HUES48 (cell line): Measurements from ENCODE around the gene ITGB6.

Experiments
- H3K27ac ChIP-seq: one replicate; pipeline ENCODE4 v1.7.0; 2013; ENCODE audit warnings: low read depth, low read length, inconsistent platforms
- H3K27me3 ChIP-seq: 2 replicates; pipeline ENCODE4 v1.6.1; 2013; ENCODE audit warnings: mild to moderate bottlenecking, low read length; ENCODE audit not compliant: control insufficient read depth, insufficient read depth
- H3K36me3 ChIP-seq: 2 replicates; pipeline ENCODE4 v1.6.1; 2013; ENCODE audit warnings: low read length; ENCODE audit not compliant: control insufficient read depth, insufficient read depth
- H3K4me1 ChIP-seq: 2 replicates; pipeline ENCODE4 v1.6.1; 2013; ENCODE audit warnings: mild to moderate bottlenecking, low read length; ENCODE audit not compliant: control insufficient read depth, insufficient read depth
- H3K4me3 ChIP-seq: 2 replicates; pipeline ENCODE4 v1.5.1; 2013; ENCODE audit warnings: mild to moderate bottlenecking, low read depth, low read length
- H3K9ac ChIP-seq: 2 replicates; pipeline ENCODE4 v1.6.1; 2013; ENCODE audit warnings: mild to moderate bottlenecking, low read depth, low read length, moderate library complexity
- H3K9me3 ChIP-seq: 2 replicates; pipeline ENCODE4 v1.6.1; 2013; ENCODE audit warnings: low read length; ENCODE audit not compliant: control insufficient read depth, insufficient read depth

ITGB6 gene

DNA sequence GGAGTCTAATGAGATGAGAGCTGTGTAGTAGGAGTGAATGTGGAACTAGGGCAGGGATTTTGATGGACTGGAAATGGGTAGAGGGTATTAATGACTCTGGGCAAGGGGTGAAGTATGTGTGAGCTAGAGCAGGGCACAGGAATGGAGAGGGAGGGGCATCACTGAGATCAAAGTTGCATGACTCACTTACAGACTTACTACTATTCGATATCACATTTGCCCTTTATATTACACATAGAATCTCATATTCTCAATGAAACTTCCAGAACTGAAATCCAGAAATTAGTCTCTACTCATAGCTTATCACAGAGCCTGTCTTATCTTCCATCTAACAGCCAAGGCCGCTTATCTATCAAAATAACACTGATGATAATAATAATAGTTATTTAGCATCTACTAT is 20.0 kb upstream of the ITGB6 start:
- peaks cover 7% of the 10 kb centered on the region; the same call in 1 of the 2 replicates for H3K4me1 ChIP-seq
- no peaks in the 10 kb centered on the region for H3K27me3 ChIP-seq
- no peaks in the 10 kb centered on the region for H3K9me3 ChIP-seq
- no peak overlapping the region for H3K4me3 ChIP-seq
- H3K27ac ChIP-seq, result no peak overlapping the region
- no peak overlapping the region for H3K9ac ChIP-seq
- H3K36me3 ChIP-seq, result no peaks in the 10 kb centered on the region

DNA sequence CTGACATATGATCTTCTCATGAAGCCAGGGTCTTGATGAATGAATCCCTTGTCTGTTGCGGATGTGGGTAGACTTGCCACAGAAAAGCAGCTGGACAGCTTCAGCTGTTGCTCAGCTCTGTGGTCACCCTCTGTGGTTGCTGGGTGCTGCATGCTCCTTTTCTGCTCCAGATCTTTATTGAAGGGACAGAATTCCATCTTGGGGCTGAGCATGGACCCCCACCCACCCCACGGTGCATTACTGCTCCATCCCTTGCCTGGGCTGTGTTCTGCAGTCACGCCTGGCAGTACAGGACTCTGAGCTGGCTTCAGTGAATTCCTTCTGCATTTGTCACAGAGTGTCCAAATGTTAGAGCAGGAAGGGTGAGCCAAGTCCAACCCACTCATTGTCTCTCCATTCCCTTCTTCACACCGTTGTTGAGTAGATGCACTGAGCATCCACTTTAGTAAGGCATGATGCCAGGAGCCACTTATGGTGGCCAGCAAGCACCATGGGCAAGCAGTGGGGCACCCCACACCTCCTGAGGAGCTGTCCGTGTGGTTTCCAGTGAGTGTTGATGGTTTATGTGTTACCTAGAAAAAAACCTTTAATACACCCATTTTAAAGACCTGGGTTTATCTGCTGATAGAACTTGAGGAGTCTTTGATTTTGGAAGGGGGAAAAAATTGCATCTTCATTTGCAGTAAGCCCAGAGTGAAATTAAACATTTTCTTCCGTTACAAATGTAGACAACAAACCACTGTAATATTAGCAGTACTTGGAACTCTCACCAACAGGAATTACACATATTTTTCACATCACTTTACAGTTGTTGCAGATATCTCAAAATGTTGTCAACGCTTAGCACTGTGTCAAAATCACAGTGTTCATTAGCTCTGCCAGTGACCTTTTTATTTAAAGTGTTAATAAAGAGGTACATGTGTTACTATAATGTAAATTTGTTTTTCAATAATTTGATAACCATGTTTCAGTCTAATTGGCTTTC is 14.7 kb upstream of the ITGB6 start:
- Histone ChIP-seq H3K36me3 (no peaks in the 10 kb centered on the region), H3K4me1 (no peaks in the 10 kb centered on the region), H3K27me3 (no peaks in the 10 kb centered on the region), H3K9ac (no peak overlapping the region), H3K27ac (no peak overlapping the region), H3K4me3 (no peak overlapping the region), H3K9me3 (no peaks in the 10 kb centered on the region)

DNA sequence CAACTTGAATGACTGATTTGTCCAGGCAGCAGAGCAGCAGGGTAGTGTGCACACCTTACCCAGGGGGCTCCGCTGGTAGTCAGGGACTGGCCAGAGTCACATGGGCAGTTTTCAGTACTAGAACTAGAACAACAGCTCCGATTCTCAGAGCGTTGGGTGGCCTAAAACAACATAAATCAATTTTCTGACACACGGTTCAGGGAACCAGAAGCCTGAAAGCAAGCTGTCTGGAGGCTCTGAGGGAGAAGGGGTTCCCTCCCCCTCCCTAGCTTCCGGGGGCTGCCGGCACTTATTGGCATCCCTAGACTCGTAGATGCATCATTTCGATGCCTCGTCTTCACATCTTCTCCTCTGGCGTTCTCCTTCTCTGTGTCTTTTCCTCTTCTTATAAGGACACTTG is 13.4 kb upstream of the ITGB6 start:
- Histone ChIP-seq H3K4me3 (no peak overlapping the region), H3K27ac (no peak overlapping the region), H3K9ac (no peak overlapping the region), H3K36me3 (no peaks in the 10 kb centered on the region), H3K4me1 (no peaks in the 10 kb centered on the region), H3K27me3 (no peaks in the 10 kb centered on the region), H3K9me3 (no peaks in the 10 kb centered on the region)

DNA sequence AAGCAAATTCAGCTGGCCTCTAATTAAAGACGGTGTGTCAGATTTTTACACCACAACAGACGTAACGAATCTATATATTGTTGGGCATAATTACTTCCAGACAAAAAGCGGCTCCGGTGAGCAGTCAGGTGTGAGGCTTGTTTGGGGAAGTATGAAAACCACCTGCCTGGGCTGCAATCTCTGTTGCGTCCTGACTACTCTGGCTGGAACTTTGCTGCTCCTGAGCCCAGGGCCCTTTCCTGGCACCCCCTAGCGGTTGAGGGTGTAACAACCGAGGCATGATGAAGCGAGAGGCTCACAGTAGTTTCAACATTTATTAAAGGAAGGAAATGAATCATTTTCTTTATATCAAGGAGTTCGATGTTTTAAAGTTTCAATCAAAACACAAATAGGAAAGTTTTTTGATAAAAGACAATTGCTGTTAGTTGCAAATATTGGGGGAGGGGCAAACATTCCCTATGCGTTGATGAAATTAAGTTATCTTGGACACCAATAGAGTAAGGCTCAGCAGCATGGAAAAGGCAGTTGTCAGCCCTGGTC is 10.6 kb upstream of the ITGB6 start:
- Histone ChIP-seq H3K4me3 (no peak overlapping the region), H3K27me3 (no peaks in the 10 kb centered on the region), H3K9me3 (no peaks in the 10 kb centered on the region), H3K36me3 (no peaks in the 10 kb centered on the region), H3K9ac (no peak overlapping the region), H3K4me1 (no peaks in the 10 kb centered on the region), H3K27ac (no peak overlapping the region)

DNA sequence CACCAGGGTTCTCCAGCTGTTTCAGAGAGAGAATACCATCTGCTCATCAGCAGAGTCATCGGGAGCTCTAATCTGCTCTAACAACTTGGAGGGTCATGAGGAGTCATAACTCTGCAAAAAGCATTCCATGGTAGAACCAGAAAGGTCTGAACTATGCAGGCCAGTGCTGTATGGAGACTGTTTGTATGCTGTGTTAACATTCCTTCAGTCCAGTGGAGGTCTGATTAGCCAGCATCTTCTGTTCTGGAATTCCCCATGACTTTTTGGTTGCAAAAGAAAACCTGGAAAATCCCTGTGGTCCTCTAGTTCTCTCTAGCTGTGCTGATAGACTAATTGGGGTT is 9.4 kb upstream of the ITGB6 start:
- Histone ChIP-seq H3K27me3 (no peaks in the 10 kb centered on the region), H3K36me3 (no peaks in the 10 kb centered on the region), H3K9ac (no peak overlapping the region), H3K27ac (no peak overlapping the region), H3K4me1 (no peaks in the 10 kb centered on the region), H3K4me3 (no peak overlapping the region), H3K9me3 (no peaks in the 10 kb centered on the region)

DNA sequence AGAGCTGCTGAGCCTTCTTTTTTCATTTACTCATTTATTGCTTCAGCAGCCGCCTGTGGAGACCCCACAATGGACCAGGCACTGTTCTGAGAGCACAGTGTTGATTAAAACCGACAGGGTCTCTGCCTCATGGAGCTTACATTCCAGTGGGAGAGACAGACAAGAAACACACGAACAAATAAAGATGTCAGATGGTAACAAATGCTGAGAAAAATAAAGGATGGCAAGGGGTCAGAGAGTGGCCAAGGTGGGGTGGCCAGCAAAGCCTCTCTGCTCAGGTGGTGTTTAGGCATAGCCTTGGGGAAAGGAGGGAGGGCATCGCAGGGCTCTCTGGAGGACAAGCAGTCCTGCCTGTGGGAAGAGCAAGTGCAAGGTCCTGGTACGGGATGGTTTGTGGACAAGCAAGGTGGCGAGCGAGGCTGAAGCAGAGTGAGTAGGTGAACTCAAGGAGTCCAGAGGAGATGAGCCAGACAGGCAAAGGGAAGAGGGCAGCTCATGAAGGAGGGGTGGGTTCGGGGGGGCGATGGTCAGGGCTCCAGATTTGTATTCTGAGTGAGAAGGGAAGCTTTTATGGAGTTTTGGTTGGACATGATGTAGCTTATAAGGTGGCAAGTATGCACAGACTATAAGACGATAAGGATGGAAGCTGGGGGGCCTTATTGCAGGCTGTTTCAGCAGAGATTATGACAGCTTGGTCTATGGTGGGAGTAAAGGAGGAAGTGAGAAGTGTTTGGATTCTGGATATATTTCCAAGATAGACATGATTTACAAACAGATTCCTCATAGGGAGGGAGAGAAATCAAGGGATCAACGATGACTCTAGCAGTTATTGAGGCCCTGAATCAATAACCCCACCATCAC is 8.8 kb upstream of the ITGB6 start:
- no peaks in the 10 kb centered on the region for H3K27me3 ChIP-seq
- H3K9ac ChIP-seq, result no peak overlapping the region
- no peaks in the 10 kb centered on the region for H3K4me1 ChIP-seq
- H3K36me3 ChIP-seq, result no peaks in the 10 kb centered on the region
- no peaks in the 10 kb centered on the region for H3K9me3 ChIP-seq
- peak overlapping the region; percentile 63 for H3K27ac ChIP-seq
- H3K4me3 ChIP-seq, result no peak overlapping the region

DNA sequence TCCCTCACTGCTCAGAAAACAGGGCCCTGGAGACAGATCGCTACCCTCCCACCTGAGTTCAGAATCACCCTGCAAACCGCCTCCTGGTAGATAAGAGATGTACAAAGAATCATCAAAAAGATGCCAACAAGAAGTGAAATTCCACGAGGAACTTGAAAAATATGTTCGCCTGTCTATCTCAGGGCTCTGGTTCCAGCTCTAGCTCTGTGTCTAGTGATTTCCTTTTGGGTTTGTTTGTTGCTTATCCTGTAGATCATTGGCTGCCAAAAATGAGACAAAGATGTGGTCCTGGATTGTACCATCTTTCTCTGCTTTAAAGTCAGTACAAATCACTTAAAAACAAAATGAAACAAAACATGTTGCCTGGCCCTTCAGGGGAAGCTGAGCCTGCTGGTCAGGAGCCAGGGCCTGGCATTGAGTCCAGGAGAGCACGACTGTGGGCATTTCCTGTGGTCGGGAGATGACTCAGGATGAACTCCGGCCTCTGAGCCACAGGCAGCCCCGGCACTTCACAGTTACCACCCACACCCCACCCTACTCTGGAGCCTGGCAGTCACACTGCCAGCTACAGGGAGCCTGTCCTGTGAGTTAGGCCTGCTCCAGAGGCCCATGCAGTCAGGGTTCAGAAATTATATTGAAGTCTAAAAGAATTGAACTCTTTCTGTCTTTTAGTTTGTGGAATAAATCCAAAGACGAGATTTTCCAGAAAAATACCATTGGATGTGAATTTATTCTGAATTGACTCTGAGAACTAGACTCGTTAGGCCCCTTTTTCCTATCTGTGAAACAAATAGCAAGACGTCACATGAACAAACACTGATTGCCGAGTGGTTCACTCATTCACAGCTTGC is 8.0 kb upstream of the ITGB6 start:
- no peaks in the 10 kb centered on the region for H3K9me3 ChIP-seq
- no peaks in the 10 kb centered on the region for H3K36me3 ChIP-seq
- H3K4me1 ChIP-seq, result no peaks in the 10 kb centered on the region
- H3K4me3 ChIP-seq, result no peak overlapping the region
- H3K27me3 ChIP-seq, result no peaks in the 10 kb centered on the region
- no peak overlapping the region for H3K9ac ChIP-seq
- H3K27ac ChIP-seq, result peak overlapping the region; percentile 63

DNA sequence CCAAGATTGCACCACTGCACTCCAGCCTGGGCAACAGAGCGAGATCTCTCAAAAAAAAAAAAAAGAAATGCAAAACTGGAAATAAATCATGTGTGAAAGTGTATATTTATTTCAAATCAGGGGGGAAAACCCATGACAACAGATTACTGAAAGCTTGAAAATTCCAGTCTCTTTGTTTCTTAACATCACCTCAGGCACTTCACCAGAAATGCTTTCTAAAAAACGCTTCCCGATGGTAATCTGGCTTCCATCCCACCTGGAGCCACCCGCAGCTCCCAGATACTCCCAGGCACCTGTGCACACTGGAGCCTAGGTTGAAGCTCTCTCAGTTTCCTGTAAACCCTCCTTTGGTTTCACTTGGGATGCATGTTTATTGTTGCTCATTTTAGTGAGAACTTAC is 7.2 kb upstream of the ITGB6 start:
- no peak overlapping the region for H3K27ac ChIP-seq
- H3K4me1 ChIP-seq, result no peaks in the 10 kb centered on the region

DNA sequence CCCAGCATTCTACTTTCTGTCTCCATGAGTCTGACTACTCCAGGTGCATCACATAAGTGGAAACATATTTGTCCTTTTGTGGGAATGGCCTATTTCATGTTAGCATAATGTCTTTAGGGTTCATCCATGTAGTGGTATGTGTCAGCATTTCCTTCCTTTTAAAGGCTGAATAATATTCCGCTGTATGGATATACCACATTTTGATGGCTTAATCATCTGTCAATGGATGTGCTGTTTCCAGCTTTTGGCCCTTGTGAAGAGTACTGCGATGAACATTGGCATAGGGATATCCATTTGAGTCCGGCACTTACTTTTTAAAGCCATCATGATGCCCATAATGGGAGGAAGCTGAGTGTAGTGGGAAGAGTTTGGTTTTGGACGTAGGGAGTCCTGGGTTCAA is 6.4 kb upstream of the ITGB6 start:
- H3K4me3 ChIP-seq, result no peak overlapping the region
- no peaks in the 10 kb centered on the region for H3K4me1 ChIP-seq
- no peak overlapping the region for H3K9ac ChIP-seq
- H3K27me3 ChIP-seq, result no peaks in the 10 kb centered on the region
- H3K9me3 ChIP-seq, result no peaks in the 10 kb centered on the region
- H3K27ac ChIP-seq, result no peak overlapping the region
- no peaks in the 10 kb centered on the region for H3K36me3 ChIP-seq

More for the DNA sequence above, 7.2 kb upstream of the ITGB6 start:
- H3K9me3 ChIP-seq, result no peaks in the 10 kb centered on the region
- H3K9ac ChIP-seq, result no peak overlapping the region
- H3K36me3 ChIP-seq, result no peaks in the 10 kb centered on the region
- H3K4me3 ChIP-seq, result no peak overlapping the region
- no peaks in the 10 kb centered on the region for H3K27me3 ChIP-seq

DNA sequence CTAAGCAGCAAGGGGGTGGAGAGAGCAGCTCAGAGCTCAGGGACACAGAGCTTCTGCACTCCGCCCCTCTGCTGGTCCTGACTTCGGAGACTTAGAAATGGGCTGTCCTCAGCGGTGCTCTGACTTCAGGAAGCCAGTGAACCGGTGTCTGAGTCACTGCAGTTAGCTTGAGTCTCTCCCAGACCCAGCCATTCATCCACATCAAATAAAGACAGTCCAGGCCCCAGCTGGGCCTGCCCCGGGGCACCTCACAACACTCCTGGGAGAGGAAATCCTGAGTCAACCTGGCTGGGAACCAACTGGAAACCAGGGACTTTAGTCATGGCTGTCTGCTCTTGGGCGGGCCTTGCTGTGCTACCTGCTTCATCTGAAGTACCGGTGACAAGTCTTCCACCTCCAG is 5.4 kb upstream of the ITGB6 start:
- H3K27ac ChIP-seq, result no peak overlapping the region
- H3K9ac ChIP-seq, result no peak overlapping the region
- H3K4me1 ChIP-seq, result no peaks in the 10 kb centered on the region

More for the DNA sequence above, 5.4 kb upstream of the ITGB6 start:
- Histone ChIP-seq H3K36me3 (no peaks in the 10 kb centered on the region), H3K27me3 (no peaks in the 10 kb centered on the region), H3K4me3 (no peak overlapping the region), H3K9me3 (no peaks in the 10 kb centered on the region)
